ENCODE data around the gene SNAI3. TPM values are rescaled to one million over a fixed set of nuclear protein-coding genes. Genes with fewer than 3 reads are reported as not detected.

SNAI3 gene
- total and polyA plus RNA-seq, 2 of the 8 experiments (the other 6 are each of a cell fraction or from before 2014, with no cell fraction given), result 8.5 to 13.3 TPM

GRCh38 chr16:88706229-88706964 is 20.1 kb upstream of the SNAI3 start, which contains the start of the genes CTU2 and RNF166:
Gene CTU2, plus strand, starts transcription at chr16:88706503. Its CDS starts 28 bp downstream, at chr16:88706531.
Gene RNF166, minus strand, starts transcription at chr16:88706408. Its CDS starts 83 bp downstream, at chr16:88706325.
- no peak within 1 kb of the TSS for H2BK12ac ChIP-seq (ENCODE audit: low read depth, low read length)
- H3K4me3 ChIP-seq (ENCODE audit: extremely low read depth in 1 of 4, insufficient read depth in 2 of 4, low read depth in 3 of 4, low read length in 4 of 4), result peak within 1 kb of the TSS; percentile 86 to 100 (median 92)
- peaks cover 16% of the 10 kb centered on the region for H3K79me1 ChIP-seq (ENCODE audit: low read depth, low read length)
- no peak within 1 kb of the TSS for H3K14ac ChIP-seq (ENCODE audit: insufficient read length)
- no peaks in the 10 kb centered on the region for H3K36me3 ChIP-seq (ENCODE audit: control insufficient read depth in 2 of 4, insufficient read depth in 4 of 4, low read length in 3 of 4)
- peaks cover 0 to 39% of the 10 kb centered on the region in 2 experiments; a peak in 2 of 4 replicates for H3K79me2 ChIP-seq (ENCODE audit: control insufficient read depth in 1 of 2, insufficient read depth in 2 of 2, low read length in 2 of 2)
- H2BK15ac ChIP-seq (ENCODE audit: low read length), result no peak within 1 kb of the TSS
- FAIRE-seq (no peak), DNase-seq (ENCODE audit: low read depth in 1 of 2, low spot score in 2 of 2) (peak; percentile 53 to 97)
- peak within 1 kb of the TSS; percentile 55 to 94 (median 84) for H3K9ac ChIP-seq (replicated peaks in 1 of 4; ENCODE audit: extremely low read depth in 1 of 4, low read depth in 3 of 4, low read length in 3 of 4)
- ChIA-PET CTCF (ENCODE audit: partially characterized antibody) (interaction anchor here (0.9 to 3.3 kb wide), 6 partner anchors 9 to 73 kb away, joined by 3 to 14 read pairs (median 6); no protein-coding TSS in a partner anchor), POLR2A (ENCODE audit: partially characterized antibody) (interaction anchor here (1.0 to 2.3 kb wide), 6 partner anchors 8 to 106 kb away, joined by 3 to 8 read pairs (median 3); no protein-coding TSS in a partner anchor)
- H3K18ac ChIP-seq (ENCODE audit: extremely low read depth, low read length), result no peak within 1 kb of the TSS
- H3K27me3 ChIP-seq (replicated peaks in 1 of 4; ENCODE audit: control insufficient read depth in 3 of 4, extremely low read depth in 1 of 4, insufficient read depth in 3 of 4, low read length in 3 of 4), result no peaks in the 10 kb centered on the region
- peaks cover 0 to 6% (median 3%) of the 10 kb centered on the region in 4 experiments; a peak in 4 of 7 replicates for H3K4me1 ChIP-seq (replicated peaks in 1 of 4; ENCODE audit: control insufficient read depth in 3 of 4, insufficient read depth in 4 of 4, low read length in 3 of 4)
- H3K23ac ChIP-seq (ENCODE audit: insufficient read length), result no peak within 1 kb of the TSS
- H2AFZ ChIP-seq (ENCODE audit: low read length), result peak within 1 kb of the TSS; percentile 68; the same call in 1 of the 2 replicates
- H4K20me1 ChIP-seq (replicated peaks in 1 of 2; ENCODE audit: control insufficient read depth in 1 of 2, insufficient read depth in 2 of 2, low read length in 2 of 2), result peaks cover 1 to 4% of the 10 kb centered on the region in 2 experiments
- no peak within 1 kb of the TSS for H4K5ac ChIP-seq (ENCODE audit: insufficient read length, low read depth, low read length)
- no peak within 1 kb of the TSS; the same call in 1 of the 2 replicates for H3K27ac ChIP-seq (ENCODE audit: low read depth, low read length)
- no peaks in the 10 kb centered on the region for H3K9me3 ChIP-seq (ENCODE audit: insufficient read depth in 2 of 2, low read depth in 1 of 2, low read length in 1 of 2)
- H2BK20ac ChIP-seq (ENCODE audit: low read length), result no peak within 1 kb of the TSS
- H2AK5ac ChIP-seq (ENCODE audit: low read depth, low read length), result no peak within 1 kb of the TSS
- no peak within 1 kb of the TSS for H2BK120ac ChIP-seq (replicated peaks; ENCODE audit: low read depth, low read length)
- peak within 1 kb of the TSS; percentile 91 for H4K8ac ChIP-seq (ENCODE audit: extremely low read depth, insufficient read depth, low read length)
- no peak within 1 kb of the TSS for H4K91ac ChIP-seq (replicated peaks; ENCODE audit: insufficient read length, low read length)
- H3K4ac ChIP-seq (replicated peaks; ENCODE audit: insufficient read length, low read depth, low read length), result no peak within 1 kb of the TSS
- H3K56ac ChIP-seq (replicated peaks; ENCODE audit: insufficient read length, low read depth, low read length), result no peak within 1 kb of the TSS
- peak within 1 kb of the TSS; percentile 90 to 98 for H3K4me2 ChIP-seq (ENCODE audit: insufficient read depth in 1 of 2, low read depth in 2 of 2, low read length in 2 of 2)
- 2% methylated on average over 79 of the region's 86 CpGs; no CpG with 5 or more reads in 1 of the 2 experiments for WGBS, 2 experiments (ENCODE audit: extremely low coverage in 1 of 2, insufficient coverage in 1 of 2, insufficient read length in 1 of 2, insufficient replicate concordance in 2 of 2, low coverage in 1 of 2, low lambda C conversion rate in 2 of 2, missing lambda C conversion rate in 1 of 2)
- H3K23me2 ChIP-seq (ENCODE audit: low read depth, low read length), result peaks cover 15% of the 10 kb centered on the region; the same call in 1 of the 2 replicates
- H2BK5ac ChIP-seq (ENCODE audit: low read depth, low read length), result no peak within 1 kb of the TSS
- TF ChIP-seq CREB1 (IDR thresholded peaks at IDR 0.05) (peak; percentile 98), TCF12 (IDR thresholded peaks at IDR 0.05; ENCODE audit: low read depth, low read length) (no peak), SP1 (IDR thresholded peaks at IDR 0.05; ENCODE audit: low read depth, low read length) (no peak), SRF (IDR thresholded peaks at IDR 0.05; ENCODE audit: low read depth, low read length) (peak; percentile 95), SAP30 (IDR thresholded peaks at IDR 0.05; ENCODE audit: insufficient read depth, insufficient replicate concordance, low read length) (peak; percentile 93), CBX8 (IDR thresholded peaks at IDR 0.05; ENCODE audit: borderline replicate concordance, low read depth, low read length) (no peak), BACH1 (IDR thresholded peaks at IDR 0.05; ENCODE audit: low read length) (no peak), RXRA (IDR thresholded peaks at IDR 0.05; ENCODE audit: insufficient read depth, low read depth, low read length) (no peak), EGR1 (IDR thresholded peaks at IDR 0.05; ENCODE audit: borderline replicate concordance, low read depth, low read length) (peak; percentile 18; the same call in 1 of the 2 replicates), RNF2 (IDR thresholded peaks at IDR 0.05; ENCODE audit: borderline replicate concordance, low read depth, low read length, missing control alignments, poor library complexity, severe bottlenecking) (no peak), JUN (IDR thresholded peaks at IDR 0.05; ENCODE audit: low read depth, low read length) (no peak), ASH2L (IDR thresholded peaks at IDR 0.05; ENCODE audit: low read length) (peak; percentile 68)

Data from H1 (cell line).